ENCODE results near the gene KRT82.
"Not testable (repeated sequence)": the region's sequence is repeated elsewhere in the genome, so short reads cannot be mapped to it uniquely, and the experiment has no call there.

KRT82 gene

GRCh38 chr12:52413782-52414345 is 7.7 kb upstream of the KRT82 start:
- H3K4me3 ChIP-seq (ENCODE audit: low read length) = no peak overlapping the region
- H3K9me3 ChIP-seq (ENCODE audit: low read length) = no peaks in the 10 kb centered on the region
- no peaks in the 10 kb centered on the region for H3K4me1 ChIP-seq (ENCODE audit: insufficient read depth, low read length)

GRCh38 chr12:52413202-52413601 is 7.1 kb upstream of the KRT82 start:
- no peak overlapping the region for H2AFZ ChIP-seq (ENCODE audit: low read depth, low read length)
- no peaks in the 10 kb centered on the region for H3K36me3 ChIP-seq (ENCODE audit: insufficient read depth, low read length)
- no peaks in the 10 kb centered on the region for H3K9me3 ChIP-seq (ENCODE audit: low read length)
- H3K4me1 ChIP-seq (ENCODE audit: insufficient read depth, low read length) = no peaks in the 10 kb centered on the region
- no peak overlapping the region for H3K4me3 ChIP-seq (ENCODE audit: low read length)
- H3K27me3 ChIP-seq (ENCODE audit: insufficient read depth, low read length) = no peaks in the 10 kb centered on the region

More at GRCh38 chr12:52413782-52414345, 7.7 kb upstream of the KRT82 start:
- Histone ChIP-seq H3K27me3 (ENCODE audit: insufficient read depth, low read length) (no peaks in the 10 kb centered on the region), H2AFZ (ENCODE audit: low read depth, low read length) (no peak overlapping the region), H3K36me3 (ENCODE audit: insufficient read depth, low read length) (no peaks in the 10 kb centered on the region)

- Histone ChIP-seq H3K4me3 (ENCODE audit: low read length) (no peak overlapping the region), H3K27me3 (ENCODE audit: insufficient read depth, low read length) (no peaks in the 10 kb centered on the region), H3K9me3 (ENCODE audit: low read length) (no peaks in the 10 kb centered on the region), H2AFZ (ENCODE audit: low read depth, low read length) (no peak overlapping the region), H3K36me3 (ENCODE audit: insufficient read depth, low read length) (no peaks in the 10 kb centered on the region), H3K4me1 (ENCODE audit: insufficient read depth, low read length) (no peaks in the 10 kb centered on the region)
These were observed 5.7 kb upstream of the KRT82 start for GRCh38 chr12:52411815-52412214.

- not testable (repeated sequence) for H3K27me3 ChIP-seq (ENCODE audit: insufficient read depth, low read length); H3K9me3 ChIP-seq (ENCODE audit: low read length); H3K4me1 ChIP-seq (ENCODE audit: insufficient read depth, low read length); H2AFZ ChIP-seq (ENCODE audit: low read depth, low read length); H3K4me3 ChIP-seq (ENCODE audit: low read length); H3K36me3 ChIP-seq (ENCODE audit: insufficient read depth, low read length)
These were observed 4.6 kb upstream of the KRT82 start for GRCh38 chr12:52410589-52411248.

GRCh38 chr12:52407918-52408317 is 1.8 kb upstream of the KRT82 start:
- H3K4me1 ChIP-seq (ENCODE audit: insufficient read depth, low read length) = no peaks in the 10 kb centered on the region
- no peaks in the 10 kb centered on the region for H3K27me3 ChIP-seq (ENCODE audit: insufficient read depth, low read length)
- no peak overlapping the region for H3K4me3 ChIP-seq (ENCODE audit: low read length)

GRCh38 chr12:52404951-52405350 is 1.2 kb downstream of the KRT82 start:
- Histone ChIP-seq H3K36me3 (ENCODE audit: insufficient read depth, low read length) (no peaks in the 10 kb centered on the region), H3K27me3 (ENCODE audit: insufficient read depth, low read length) (no peaks in the 10 kb centered on the region), H3K4me1 (ENCODE audit: insufficient read depth, low read length) (no peaks in the 10 kb centered on the region), H3K4me3 (ENCODE audit: low read length) (no peak overlapping the region), H3K9me3 (ENCODE audit: low read length) (no peaks in the 10 kb centered on the region), H2AFZ (ENCODE audit: low read depth, low read length) (no peak overlapping the region)

More at GRCh38 chr12:52407918-52408317, 1.8 kb upstream of the KRT82 start:
- H3K36me3 ChIP-seq (ENCODE audit: insufficient read depth, low read length) = no peaks in the 10 kb centered on the region
- H2AFZ ChIP-seq (ENCODE audit: low read depth, low read length) = no peak overlapping the region
- H3K9me3 ChIP-seq (ENCODE audit: low read length) = no peaks in the 10 kb centered on the region

- H3K9me3 ChIP-seq (ENCODE audit: low read length) = no peaks in the 10 kb centered on the region
These were observed 2.6 kb downstream of the KRT82 start for GRCh38 chr12:52403561-52403960.

GRCh38 chr12:52402873-52403540 is 3.1 kb downstream of the KRT82 start:
- H2AFZ ChIP-seq (ENCODE audit: low read depth, low read length) = no peak overlapping the region
- H3K36me3 ChIP-seq (ENCODE audit: insufficient read depth, low read length) = no peaks in the 10 kb centered on the region
- H3K4me3 ChIP-seq (ENCODE audit: low read length) = no peak overlapping the region
- no peaks in the 10 kb centered on the region for H3K9me3 ChIP-seq (ENCODE audit: low read length)
- no peaks in the 10 kb centered on the region for H3K4me1 ChIP-seq (ENCODE audit: insufficient read depth, low read length)
- H3K27me3 ChIP-seq (ENCODE audit: insufficient read depth, low read length) = no peaks in the 10 kb centered on the region

More at GRCh38 chr12:52403561-52403960, 2.6 kb downstream of the KRT82 start:
- H3K4me1 ChIP-seq (ENCODE audit: insufficient read depth, low read length) = no peaks in the 10 kb centered on the region
- H3K27me3 ChIP-seq (ENCODE audit: insufficient read depth, low read length) = no peaks in the 10 kb centered on the region
- no peaks in the 10 kb centered on the region for H3K36me3 ChIP-seq (ENCODE audit: insufficient read depth, low read length)
- no peak overlapping the region for H3K4me3 ChIP-seq (ENCODE audit: low read length)
- no peak overlapping the region for H2AFZ ChIP-seq (ENCODE audit: low read depth, low read length)

GRCh38 chr12:52402377-52402776 is 3.8 kb downstream of the KRT82 start:
- Histone ChIP-seq H3K4me1 (ENCODE audit: insufficient read depth, low read length) (no peaks in the 10 kb centered on the region), H3K27me3 (ENCODE audit: insufficient read depth, low read length) (no peaks in the 10 kb centered on the region)

GRCh38 chr12:52401926-52402325 is 4.2 kb downstream of the KRT82 start:
- no peak overlapping the region for H2AFZ ChIP-seq (ENCODE audit: low read depth, low read length)
- no peaks in the 10 kb centered on the region for H3K27me3 ChIP-seq (ENCODE audit: insufficient read depth, low read length)
- H3K4me1 ChIP-seq (ENCODE audit: insufficient read depth, low read length) = no peaks in the 10 kb centered on the region
- no peaks in the 10 kb centered on the region for H3K9me3 ChIP-seq (ENCODE audit: low read length)
- no peak overlapping the region for H3K4me3 ChIP-seq (ENCODE audit: low read length)
- no peaks in the 10 kb centered on the region for H3K36me3 ChIP-seq (ENCODE audit: insufficient read depth, low read length)

More at GRCh38 chr12:52402377-52402776, 3.8 kb downstream of the KRT82 start:
- Histone ChIP-seq H3K36me3 (ENCODE audit: insufficient read depth, low read length) (no peaks in the 10 kb centered on the region), H3K9me3 (ENCODE audit: low read length) (no peaks in the 10 kb centered on the region), H2AFZ (ENCODE audit: low read depth, low read length) (no peak overlapping the region), H3K4me3 (ENCODE audit: low read length) (no peak overlapping the region)

- no peaks in the 10 kb centered on the region for H3K9me3 ChIP-seq (ENCODE audit: low read length)
- no peak overlapping the region for H2AFZ ChIP-seq (ENCODE audit: low read depth, low read length)
- no peaks in the 10 kb centered on the region for H3K4me1 ChIP-seq (ENCODE audit: insufficient read depth, low read length)
- no peaks in the 10 kb centered on the region for H3K36me3 ChIP-seq (ENCODE audit: insufficient read depth, low read length)
- peaks cover 2% of the 10 kb centered on the region for H3K27me3 ChIP-seq (ENCODE audit: insufficient read depth, low read length)
- H3K4me3 ChIP-seq (ENCODE audit: low read length) = no peak overlapping the region
These were observed 4.6 kb downstream of the KRT82 start for GRCh38 chr12:52401526-52401925.

- peaks cover 3% of the 10 kb centered on the region for H3K27me3 ChIP-seq (ENCODE audit: insufficient read depth, low read length)
- no peak overlapping the region for H2AFZ ChIP-seq (ENCODE audit: low read depth, low read length)
- no peaks in the 10 kb centered on the region for H3K9me3 ChIP-seq (ENCODE audit: low read length)
- no peaks in the 10 kb centered on the region for H3K36me3 ChIP-seq (ENCODE audit: insufficient read depth, low read length)
- H3K4me1 ChIP-seq (ENCODE audit: insufficient read depth, low read length) = no peaks in the 10 kb centered on the region
- no peak overlapping the region for H3K4me3 ChIP-seq (ENCODE audit: low read length)
These were observed 5.2 kb downstream of the KRT82 start for GRCh38 chr12:52400906-52401305.

GRCh38 chr12:52399756-52400155 is 6.4 kb downstream of the KRT82 start:
- peaks cover 3% of the 10 kb centered on the region for H3K27me3 ChIP-seq (ENCODE audit: insufficient read depth, low read length)
- no peaks in the 10 kb centered on the region for H3K4me1 ChIP-seq (ENCODE audit: insufficient read depth, low read length)
- H3K36me3 ChIP-seq (ENCODE audit: insufficient read depth, low read length) = no peaks in the 10 kb centered on the region
- no peak overlapping the region for H2AFZ ChIP-seq (ENCODE audit: low read depth, low read length)
- no peak overlapping the region for H3K4me3 ChIP-seq (ENCODE audit: low read length)
- no peaks in the 10 kb centered on the region for H3K9me3 ChIP-seq (ENCODE audit: low read length)
